Mucosa of gallbladder (tissue), 1 donor: ENCODE data around the gene UTP18. TPM values are rescaled to one million over a fixed set of nuclear protein-coding genes. Genes with fewer than 3 reads are reported as not detected.
"Not testable (repeated sequence)": the region's sequence is repeated elsewhere in the genome, so short reads cannot be mapped to it uniquely, and the experiment has no call there.

ENCODE experiments used
- DNase-seq: peaks from one replicate; pipeline ENCODE4 v3.0.0-alpha.2; 2020; ENCODE audit warnings: low spot score
- total RNA-seq: library from RNA; stranded (reverse); gene quantifications from one replicate; pipeline ENCODE4 v1.2.1, GENCODE V29; 2021
- donor health status: DM: no; HTN: no; CAD: no.

Gene UTP18
- total RNA-seq, 1 donor from 2014 or later = 17.4 TPM

DNA sequence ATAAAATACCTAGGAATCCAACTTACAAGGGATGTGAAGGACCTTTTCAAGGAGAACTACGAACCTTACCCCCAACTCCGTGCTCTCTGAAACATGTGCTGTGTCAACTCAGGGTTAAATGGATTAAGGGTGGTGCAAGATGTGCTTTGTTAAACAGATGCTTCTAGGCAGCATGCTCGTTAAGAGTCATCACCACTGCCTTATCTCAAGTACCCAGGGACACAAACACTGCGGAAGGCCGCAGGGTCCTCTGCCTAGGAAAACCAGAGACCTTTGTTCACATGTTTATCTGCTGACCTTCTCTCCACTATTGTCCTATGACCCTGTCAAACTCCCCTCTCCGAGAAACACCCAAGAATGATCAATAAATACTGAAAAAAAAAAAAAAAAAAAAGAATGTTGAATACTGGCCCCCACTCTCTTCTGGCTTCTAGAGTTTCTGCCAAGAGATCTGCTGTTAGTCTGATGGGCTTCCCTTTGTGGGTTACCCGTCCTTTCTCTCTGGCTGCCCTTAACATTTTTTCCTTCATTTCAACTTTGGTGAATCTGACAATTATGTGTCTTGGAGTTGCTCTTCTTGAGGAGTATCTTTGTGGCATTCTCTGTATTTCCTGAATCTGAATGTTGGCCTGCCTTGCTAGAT, 70.6 kb downstream of the UTP18 start:
- not testable (repeated sequence) for DNase-seq

DNA sequence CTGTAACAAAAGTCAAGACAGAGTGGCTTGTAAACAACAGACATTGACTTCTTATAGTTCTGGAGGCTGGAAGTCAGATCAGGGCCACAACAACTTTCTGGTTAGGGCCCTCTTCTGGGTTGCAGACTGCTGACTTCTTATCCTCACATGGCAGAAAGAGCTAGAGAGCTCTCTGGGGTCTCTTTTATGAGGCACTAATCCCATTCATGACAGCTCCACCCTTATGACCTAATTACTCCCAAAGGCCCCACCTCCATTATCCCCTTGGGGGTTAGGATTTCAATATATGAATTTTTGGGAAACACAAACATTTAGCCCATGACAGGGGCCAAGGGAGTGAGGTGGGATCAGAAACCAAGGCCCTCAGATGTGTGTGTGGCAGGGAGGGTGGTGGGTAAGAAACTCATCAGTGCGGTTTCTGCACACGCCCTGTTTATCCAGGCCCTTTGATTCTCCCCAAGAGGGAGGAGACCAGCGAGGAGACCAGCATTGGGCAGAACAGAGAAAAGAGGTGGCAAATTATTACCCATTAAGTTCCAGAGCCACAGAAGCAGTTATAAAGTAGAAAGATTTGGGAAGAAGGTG, 74.8 kb downstream of the UTP18 start:
- no peak for DNase-seq

DNA sequence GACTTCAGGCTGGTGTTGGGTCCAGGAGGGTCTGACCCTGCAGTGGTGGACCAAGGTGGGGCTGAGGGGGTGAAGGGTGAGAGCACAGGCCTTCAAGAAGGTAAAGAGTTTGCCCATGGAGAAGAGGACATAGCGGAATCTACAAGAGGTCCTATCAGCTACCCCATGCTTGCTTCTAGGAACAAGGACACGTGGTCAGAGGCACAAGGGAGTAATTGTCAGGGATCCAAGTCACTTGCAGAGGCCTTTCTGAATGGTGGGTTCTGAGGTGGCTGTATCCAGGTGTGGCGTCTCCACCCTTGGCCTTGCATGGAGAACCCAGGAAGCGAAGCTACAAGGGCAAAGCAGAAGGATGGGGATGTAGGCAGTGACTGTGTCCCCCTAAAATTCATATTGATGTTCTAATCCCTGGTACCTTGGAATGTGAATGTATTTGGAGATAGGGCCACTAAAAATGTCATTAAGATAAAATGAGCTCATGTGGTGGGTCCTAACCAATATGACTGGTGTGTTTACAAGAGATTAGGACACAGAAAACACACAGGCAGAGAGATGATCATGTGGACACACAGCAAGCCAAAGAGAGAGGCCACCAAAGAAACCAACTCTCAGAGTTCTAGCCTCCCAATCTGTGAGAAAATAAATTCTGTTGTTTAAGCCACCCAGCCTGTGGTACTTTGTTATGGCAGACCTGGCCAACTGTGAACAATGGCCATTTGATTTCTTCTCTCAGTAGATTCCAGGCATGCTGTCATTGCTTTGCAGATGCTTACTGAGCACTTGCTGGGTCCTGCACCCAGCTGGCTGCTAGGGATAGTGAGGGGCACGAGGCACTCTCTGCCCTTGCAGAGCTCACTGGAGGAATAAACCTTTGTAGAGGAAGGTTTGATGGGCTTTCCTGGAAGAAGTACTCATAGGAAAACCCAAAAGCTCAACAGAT, 75.8 kb downstream of the UTP18 start:
- no peak for DNase-seq

DNA sequence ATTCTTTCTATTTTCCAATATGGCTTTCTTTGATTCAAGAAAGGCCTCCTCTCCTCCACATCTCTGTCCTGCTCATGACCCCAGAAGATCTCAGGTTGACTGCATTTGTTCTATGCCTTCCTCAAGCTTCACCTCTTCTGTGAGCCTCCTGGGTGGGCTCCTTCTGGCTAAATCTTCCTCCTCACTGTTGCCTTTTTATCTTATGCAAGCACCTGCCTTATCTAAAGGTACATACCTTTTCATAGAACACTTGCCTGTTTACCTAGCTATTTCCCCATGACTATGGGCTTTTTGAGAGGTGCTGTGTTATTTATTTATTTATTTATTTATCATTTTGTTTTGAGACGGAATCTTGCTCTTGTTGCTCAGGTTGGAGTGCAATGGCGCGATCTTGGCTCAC, 81.1 kb downstream of the UTP18 start:
- no peak for DNase-seq

DNA sequence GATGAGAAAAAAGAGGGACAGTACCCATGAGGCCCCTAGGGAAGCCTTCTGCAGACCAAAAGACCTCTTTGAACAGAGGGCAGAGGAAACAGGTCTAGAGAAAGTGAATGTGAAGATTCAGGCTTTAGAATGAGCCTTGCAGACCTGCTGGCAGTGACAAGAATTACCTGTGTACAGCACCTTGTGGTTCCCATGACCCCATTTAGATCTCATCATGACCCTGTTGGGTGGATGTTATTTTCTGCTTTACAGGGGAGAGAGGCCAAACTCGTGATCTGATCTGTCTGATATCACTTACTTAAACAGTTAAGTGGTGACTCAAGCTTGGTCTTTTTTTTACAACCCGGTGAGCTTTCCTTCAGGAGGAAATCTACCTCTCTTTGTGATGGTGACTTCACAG, 81.9 kb downstream of the UTP18 start:
- no peak for DNase-seq

DNA sequence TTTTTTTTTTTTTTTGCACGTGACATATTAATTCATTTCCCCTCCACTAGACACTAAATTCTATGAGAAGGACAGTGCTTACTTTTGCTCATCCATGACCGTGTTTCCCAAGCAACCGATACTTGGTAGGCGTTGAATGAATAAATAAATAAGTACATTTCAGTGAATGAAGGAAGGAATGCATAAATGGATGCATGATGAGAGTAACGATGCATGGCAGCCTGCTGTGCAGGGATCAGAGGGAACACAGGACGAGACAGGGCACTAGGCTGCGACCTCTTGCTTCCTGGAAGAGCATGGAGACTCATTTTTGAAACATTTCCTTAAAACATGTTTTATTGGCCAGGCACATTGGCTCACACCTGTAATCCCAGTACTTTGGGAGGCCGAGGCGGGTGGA, 84.2 kb downstream of the UTP18 start:
- no peak for DNase-seq

DNA sequence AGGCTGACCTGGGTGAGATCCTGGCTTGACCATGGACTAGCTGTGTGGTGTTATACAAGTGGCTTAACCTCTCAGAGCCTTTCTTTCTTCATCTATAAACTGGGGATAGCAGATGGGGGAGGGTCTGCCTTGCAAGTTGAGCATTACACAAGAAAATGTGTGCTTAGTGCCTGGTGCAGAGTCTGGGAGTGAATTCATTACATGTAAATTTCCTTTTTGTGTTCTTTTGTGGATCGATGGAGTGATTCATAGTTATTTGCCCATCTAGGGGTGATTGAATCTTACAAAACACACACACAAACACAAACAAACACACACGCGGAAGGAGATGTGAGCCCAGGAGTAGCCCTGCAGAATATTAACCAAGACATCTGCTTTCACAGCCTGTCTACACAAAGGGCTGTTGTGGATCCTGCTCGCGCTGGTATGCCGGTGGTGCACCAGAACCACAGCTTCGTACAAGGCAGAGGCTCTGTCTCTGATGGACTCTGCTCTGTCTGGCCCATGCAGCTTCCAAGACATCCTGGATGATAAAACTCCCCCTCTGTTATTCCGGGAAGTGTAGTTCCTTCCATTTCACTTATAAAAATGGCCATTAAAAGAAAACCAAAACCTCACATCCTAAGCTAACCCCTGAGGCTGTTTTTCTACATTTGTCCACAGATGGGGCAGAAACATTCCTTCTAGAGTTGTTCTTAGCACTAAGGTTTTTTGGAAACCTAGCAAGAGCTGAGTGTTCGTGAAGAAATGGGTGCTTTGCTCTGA, 86.1 kb downstream of the UTP18 start:
- peak; percentile 76 for DNase-seq

Other genes with a start within 250 kb of the UTP18 start
- 77.9 TPM for gene SPAG9, start 139.7 kb upstream of the UTP18 start, total RNA-seq
- gene NME1, start 107.0 kb upstream of the UTP18 start, total RNA-seq = 26.5 TPM
- 262 TPM for gene NME2, start 94.1 kb upstream of the UTP18 start, total RNA-seq
- gene MBTD1, start 497 bp upstream of the UTP18 start, total RNA-seq = 17.1 TPM